Thoracic aorta (tissue), 2 donors: ENCODE data around the gene C1R. TPM values are rescaled to one million over a fixed set of nuclear protein-coding genes. Genes with fewer than 3 reads are reported as not detected.

Experiments
- ATAC-seq: fragments of 150-250 bp; one replicate; pipeline ENCODE4 v1.8.0; 2017; ENCODE audit warnings: low read depth; ENCODE audit not compliant: insufficient number of reproducible peaks, low FRiP score
- DNase-seq: peaks from one replicate; pipeline ENCODE4 v3.0.0-alpha.2; 2020; ENCODE audit warnings: low spot score
- H3K27ac ChIP-seq, 2 donors: fragments of 200-600 bp; sonication (generic); 1 replicate in 1 of 2; 2 replicates in 1 of 2; pipeline ENCODE4 v1.5.1; 2016; ENCODE audit warnings: mild to moderate bottlenecking in 2 of 2, moderate library complexity in 2 of 2
- H3K27me3 ChIP-seq: fragments of 200-600 bp; sonication (generic); replicated peaks from 2 replicates; pipeline ENCODE4 v1.6.0; 2016; ENCODE audit warnings: mild to moderate bottlenecking; ENCODE audit not compliant: insufficient read depth
- H3K36me3 ChIP-seq: fragments of 200-600 bp; sonication (generic); one replicate; pipeline ENCODE4 v1.5.1; 2016
- H3K4me1 ChIP-seq, 2 donors: fragments of 200-600 bp; sonication (generic); 1 replicate in 1 of 2; 2 replicates in 1 of 2; pipeline versions ENCODE4 v1.5.1 to v1.6.0; 2016; ENCODE audit warnings: low read depth in 2 of 2, mild to moderate bottlenecking in 1 of 2; ENCODE audit not compliant: control insufficient read depth in 1 of 2
- H3K4me3 ChIP-seq: fragments of 200-600 bp; sonication (generic); 2 replicates; pipeline ENCODE4 v1.5.1; 2016; ENCODE audit warnings: mild to moderate bottlenecking
- H3K9me3 ChIP-seq: fragments of 200-600 bp; sonication (generic); 2 replicates; pipeline ENCODE4 v1.5.1; 2016
- CTCF ChIP-seq: fragments of 200-600 bp; sonication (generic); IDR thresholded peaks from one replicate; pipeline ENCODE4 v1.5.1; 2019; ENCODE audit warnings: antibody characterized with exemption
- total RNA-seq, 2 donors: library from RNA; depleted of rRNA; stranded (reverse); fragments of >200 nt; gene quantifications; one replicate each; pipeline versions ENCODE4 v1.1.0 to v1.2.3, GENCODE V29; 2016

C1R gene
- total RNA-seq, 2 donors from 2014 or later: 811 to 997 TPM

- H3K27me3 ChIP-seq: no peaks in the 10 kb centered on the region
- H3K36me3 ChIP-seq: no peaks in the 10 kb centered on the region
- DNase-seq (no peak), ATAC-seq (no peak)
- no peak for TF ChIP-seq CTCF
- H3K4me1 ChIP-seq: no peaks in the 10 kb centered on the region
- H3K9me3 ChIP-seq: no peaks in the 10 kb centered on the region
- no peak overlapping the region for H3K4me3 ChIP-seq
- no peak overlapping the region for H3K27ac ChIP-seq
These were observed 26.6 kb upstream of the C1R start for GRCh38 chr12:7118881-7119280.

- no peaks in the 10 kb centered on the region for H3K9me3 ChIP-seq
- H3K27ac ChIP-seq: no peak overlapping the region
- H3K4me1 ChIP-seq: peaks cover 0 to 2% of the 10 kb centered on the region in 2 donors
- H3K36me3 ChIP-seq: no peaks in the 10 kb centered on the region
- H3K4me3 ChIP-seq: no peak overlapping the region
- no peak for TF ChIP-seq CTCF
- no peak for DNase-seq
- no peak for ATAC-seq
- no peaks in the 10 kb centered on the region for H3K27me3 ChIP-seq
These were observed 25.4 kb upstream of the C1R start for GRCh38 chr12:7117670-7118069.

GRCh38 chr12:7116916-7117315, 24.7 kb upstream of the C1R start:
- TF ChIP-seq CTCF: no peak
- peaks cover 0 to 2% of the 10 kb centered on the region in 2 donors for H3K4me1 ChIP-seq
- H3K36me3 ChIP-seq: no peaks in the 10 kb centered on the region
- H3K4me3 ChIP-seq: no peak overlapping the region
- H3K27me3 ChIP-seq: no peaks in the 10 kb centered on the region
- no peak overlapping the region for H3K27ac ChIP-seq
- no peaks in the 10 kb centered on the region for H3K9me3 ChIP-seq
- no peak for DNase-seq
- ATAC-seq: no peak

DNA sequence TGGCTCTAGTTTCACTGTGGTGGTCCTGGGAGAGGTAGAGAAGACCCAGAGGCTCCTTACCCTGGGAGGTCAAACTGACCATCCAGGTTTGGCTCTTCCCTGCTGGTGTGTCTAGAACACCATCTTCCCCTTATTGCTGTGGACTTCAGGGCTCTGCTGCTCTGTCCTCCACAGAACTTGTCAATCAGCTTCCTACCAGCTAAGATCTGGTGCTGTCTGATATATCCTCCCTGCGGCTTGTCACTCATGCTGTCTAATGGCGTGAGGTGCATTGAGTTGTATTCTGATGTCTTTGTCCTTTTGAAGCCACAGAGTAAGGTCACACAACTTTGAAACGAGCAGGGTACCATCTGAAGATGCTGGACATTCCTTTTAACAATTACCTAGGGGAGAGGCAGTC, 24.0 kb upstream of the C1R start:
- DNase-seq (no peak), ATAC-seq (no peak)
- H3K27ac ChIP-seq: no peak overlapping the region
- peaks cover 0 to 2% of the 10 kb centered on the region in 2 donors for H3K4me1 ChIP-seq
- no peaks in the 10 kb centered on the region for H3K36me3 ChIP-seq
- no peaks in the 10 kb centered on the region for H3K9me3 ChIP-seq
- no peaks in the 10 kb centered on the region for H3K27me3 ChIP-seq
- TF ChIP-seq CTCF: no peak
- no peak overlapping the region for H3K4me3 ChIP-seq

- no peak overlapping the region for H3K4me3 ChIP-seq
- no peak for DNase-seq
- no peaks in the 10 kb centered on the region for H3K27me3 ChIP-seq
These were observed 22.6 kb upstream of the C1R start for GRCh38 chr12:7114851-7115250.

More at GRCh38 chr12:7114851-7115250, 22.6 kb upstream of the C1R start:
- TF ChIP-seq CTCF: no peak
- Histone ChIP-seq H3K36me3 (no peaks in the 10 kb centered on the region), H3K27ac (no peak overlapping the region), H3K9me3 (no peaks in the 10 kb centered on the region), H3K4me1 (peaks cover under 1 to 2% of the 10 kb centered on the region in 2 donors)
- ATAC-seq: no peak
